ENCODE results near the gene CHD9NB. TPM values are rescaled to one million over a fixed set of nuclear protein-coding genes. Genes with fewer than 3 reads are reported as not detected.

CHD9NB gene
- polyA plus RNA-seq, 3 donors: not detected

DNA sequence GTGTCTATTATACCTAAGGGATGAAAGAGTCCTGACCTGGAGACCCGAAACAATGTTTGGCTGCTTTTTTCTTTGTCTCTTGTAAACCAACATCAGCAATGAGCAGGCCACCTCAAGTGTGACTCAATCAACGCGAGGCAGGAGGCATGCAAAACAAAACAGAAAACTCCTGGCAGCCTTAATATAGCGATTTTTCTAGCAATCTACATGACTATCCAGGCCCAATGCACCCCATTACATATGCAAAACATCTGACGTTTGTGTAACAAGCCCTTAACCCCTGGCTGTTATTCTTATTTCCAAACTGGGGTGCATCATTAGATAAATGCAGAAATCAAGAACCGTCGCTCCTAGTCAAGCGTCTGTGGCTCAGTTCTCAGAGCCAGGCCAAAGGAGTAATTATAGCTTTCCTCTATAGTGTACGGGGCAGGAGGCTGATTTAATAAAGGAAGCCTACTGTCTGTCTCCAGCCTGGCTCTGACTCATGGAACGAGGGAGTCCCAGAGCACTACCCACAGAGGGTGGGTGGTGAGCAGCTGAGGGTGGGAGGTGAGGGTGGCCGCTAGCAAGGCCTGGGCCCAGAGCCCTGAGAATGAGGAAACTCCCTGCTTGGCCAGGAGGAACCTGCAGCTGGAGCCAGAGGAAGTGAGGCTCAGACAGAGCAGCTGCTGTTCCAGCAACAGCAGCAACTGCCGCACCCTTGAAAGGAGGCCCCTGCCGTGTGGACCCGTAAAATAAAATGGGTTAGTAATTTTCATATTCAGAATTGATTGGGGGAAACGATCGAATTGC lies 46.0 kb upstream of the CHD9NB start:
- H3K4me1 Mint-ChIP-seq: peaks cover 45% of the 10 kb centered on the region
- Histone ChIP-seq H3K4me3 (replicated peaks in 1 of 3; ENCODE audit: low read depth in 2 of 3, low read length in 3 of 3) (peak overlapping the region; percentile 37 to 80 (median 38)), H3K36me3 (replicated peaks in 1 of 2; ENCODE audit: control insufficient read depth in 1 of 2, insufficient read depth in 2 of 2, low read length in 2 of 2) (peaks cover 0 to 1% of the 10 kb centered on the region in 2 donors), H2AFZ (ENCODE audit: insufficient read depth, low read depth, low read length, poor library complexity, severe bottlenecking) (peak overlapping the region; percentile 90), H3K27me3 (ENCODE audit: control insufficient read depth in 2 of 2, insufficient read depth in 2 of 2, low read length in 2 of 2) (no peaks in the 10 kb centered on the region), H3K9me3 (replicated peaks in 1 of 2; ENCODE audit: control insufficient read depth in 1 of 2, insufficient read depth in 1 of 2, low read length in 2 of 2) (no peaks in the 10 kb centered on the region), H3K4me2 (replicated peaks; ENCODE audit: extremely low read depth, low read length, poor library complexity, severe bottlenecking) (peak overlapping the region; percentile 94), H3K27ac (ENCODE audit: low read depth in 1 of 2, low read length in 2 of 2) (peak overlapping the region; percentile 75 to 95), H4K20me1 (ENCODE audit: insufficient read depth, low read length) (no peaks in the 10 kb centered on the region), H3K9ac (ENCODE audit: insufficient read depth, low read length, poor library complexity, severe bottlenecking) (peak overlapping the region; percentile 79), H3K79me2 (ENCODE audit: insufficient read depth, low read length) (peaks cover 43% of the 10 kb centered on the region), H3K4me1 (ENCODE audit: control insufficient read depth in 1 of 2, insufficient read depth in 2 of 2, low read length in 2 of 2) (peaks cover 50 to 51% of the 10 kb centered on the region in 2 donors)
- TF ChIP-seq, protein P1, sequence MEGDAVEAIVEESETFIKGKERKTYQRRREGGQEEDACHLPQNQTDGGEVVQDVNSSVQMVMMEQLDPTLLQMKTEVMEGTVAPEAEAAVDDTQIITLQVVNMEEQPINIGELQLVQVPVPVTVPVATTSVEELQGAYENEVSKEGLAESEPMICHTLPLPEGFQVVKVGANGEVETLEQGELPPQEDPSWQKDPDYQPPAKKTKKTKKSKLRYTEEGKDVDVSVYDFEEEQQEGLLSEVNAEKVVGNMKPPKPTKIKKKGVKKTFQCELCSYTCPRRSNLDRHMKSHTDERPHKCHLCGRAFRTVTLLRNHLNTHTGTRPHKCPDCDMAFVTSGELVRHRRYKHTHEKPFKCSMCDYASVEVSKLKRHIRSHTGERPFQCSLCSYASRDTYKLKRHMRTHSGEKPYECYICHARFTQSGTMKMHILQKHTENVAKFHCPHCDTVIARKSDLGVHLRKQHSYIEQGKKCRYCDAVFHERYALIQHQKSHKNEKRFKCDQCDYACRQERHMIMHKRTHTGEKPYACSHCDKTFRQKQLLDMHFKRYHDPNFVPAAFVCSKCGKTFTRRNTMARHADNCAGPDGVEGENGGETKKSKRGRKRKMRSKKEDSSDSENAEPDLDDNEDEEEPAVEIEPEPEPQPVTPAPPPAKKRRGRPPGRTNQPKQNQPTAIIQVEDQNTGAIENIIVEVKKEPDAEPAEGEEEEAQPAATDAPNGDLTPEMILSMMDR (IDR thresholded peaks at IDR 0.05): no peak
- no peaks in the 10 kb centered on the region for H3K9me3 Mint-ChIP-seq
- peaks cover 0 to 5% (median 0%) of the 10 kb centered on the region in 3 donors for H3K27me3 Mint-ChIP-seq (ENCODE audit: low read depth in 3 of 3)
- H3K36me3 Mint-ChIP-seq: peaks cover 0 to 2% of the 10 kb centered on the region in 2 donors
- 4% methylated on average over 11 of the region's 16 CpGs for WGBS (ENCODE audit: insufficient coverage)
- peak; percentile 91 to 95 (median 94) for DNase-seq
- intact Hi-C loops (cut with micrococcal nuclease): loop anchor here in 1 of 2 donors (2.0 kb wide), 1 partner anchor 32 kb away; no protein-coding TSS in a partner anchor
- H3K27ac Mint-ChIP-seq: peak overlapping the region; percentile 92 to 97 (median 96)
- peak overlapping the region; percentile 77 to 91 for H3K4me3 Mint-ChIP-seq

DNA sequence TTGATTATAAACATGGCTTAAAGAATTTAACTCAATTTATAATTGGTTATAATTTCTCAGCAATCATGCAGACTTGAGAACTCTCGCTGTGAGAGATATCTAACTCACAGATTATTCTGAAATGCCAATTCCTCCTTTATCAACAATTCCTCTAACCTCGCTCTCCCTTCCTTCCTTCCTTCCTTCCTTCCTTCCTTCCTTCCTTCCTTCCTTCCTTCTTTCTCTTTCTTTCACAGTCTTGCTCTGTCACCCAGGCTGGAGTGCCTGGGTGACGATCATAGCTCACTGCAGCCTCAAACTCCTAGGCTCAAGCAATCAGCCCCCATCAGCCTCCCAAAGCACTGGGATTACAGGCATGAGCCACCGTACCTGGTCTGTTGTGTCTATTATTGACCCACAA lies 44.5 kb upstream of the CHD9NB start:
- Histone ChIP-seq H3K27me3 (ENCODE audit: control insufficient read depth in 2 of 2, insufficient read depth in 2 of 2, low read length in 2 of 2) (no peaks in the 10 kb centered on the region), H3K4me1 (ENCODE audit: control insufficient read depth in 1 of 2, insufficient read depth in 2 of 2, low read length in 2 of 2) (peaks cover 66% of the 10 kb centered on the region in 2 donors), H3K9ac (ENCODE audit: insufficient read depth, low read length, poor library complexity, severe bottlenecking) (no peak overlapping the region), H4K20me1 (ENCODE audit: insufficient read depth, low read length) (no peaks in the 10 kb centered on the region), H3K4me3 (replicated peaks in 1 of 3; ENCODE audit: low read depth in 2 of 3, low read length in 3 of 3) (no peak overlapping the region), H3K27ac (ENCODE audit: low read depth in 1 of 2, low read length in 2 of 2) (peak overlapping the region in 1 of 2 donors; percentile 95), H2AFZ (ENCODE audit: insufficient read depth, low read depth, low read length, poor library complexity, severe bottlenecking) (no peak overlapping the region), H3K4me2 (replicated peaks; ENCODE audit: extremely low read depth, low read length, poor library complexity, severe bottlenecking) (no peak overlapping the region), H3K36me3 (replicated peaks in 1 of 2; ENCODE audit: control insufficient read depth in 1 of 2, insufficient read depth in 2 of 2, low read length in 2 of 2) (no peaks in the 10 kb centered on the region), H3K79me2 (ENCODE audit: insufficient read depth, low read length) (peaks cover 48% of the 10 kb centered on the region), H3K9me3 (replicated peaks in 1 of 2; ENCODE audit: control insufficient read depth in 1 of 2, insufficient read depth in 1 of 2, low read length in 2 of 2) (no peaks in the 10 kb centered on the region)
- WGBS (ENCODE audit: insufficient coverage): 49% methylated on average over 2 of the region's 4 CpGs
- intact Hi-C loops (cut with micrococcal nuclease): no loop called here
- DNase-seq: no peak
- H3K4me3 Mint-ChIP-seq: no peak overlapping the region
- peaks cover 2% of the 10 kb centered on the region in 2 donors for H3K36me3 Mint-ChIP-seq
- TF ChIP-seq, protein P1 (IDR thresholded peaks at IDR 0.05): no peak
- no peaks in the 10 kb centered on the region for H3K9me3 Mint-ChIP-seq
- H3K27me3 Mint-ChIP-seq (ENCODE audit: low read depth in 3 of 3): peaks cover 0 to 5% (median 0%) of the 10 kb centered on the region in 3 donors
- peak overlapping the region in 5 of 7 donors; percentile 92 to 97 (median 95) for H3K27ac Mint-ChIP-seq
- peaks cover 59% of the 10 kb centered on the region for H3K4me1 Mint-ChIP-seq
